ENCODE data around the gene PARP4. TPM values are rescaled to one million over a fixed set of nuclear protein-coding genes. Genes with fewer than 3 reads are reported as not detected.

PARP4 gene
- total RNA-seq, 1 experiment from 2014 or later, result 25.9 TPM

DNA sequence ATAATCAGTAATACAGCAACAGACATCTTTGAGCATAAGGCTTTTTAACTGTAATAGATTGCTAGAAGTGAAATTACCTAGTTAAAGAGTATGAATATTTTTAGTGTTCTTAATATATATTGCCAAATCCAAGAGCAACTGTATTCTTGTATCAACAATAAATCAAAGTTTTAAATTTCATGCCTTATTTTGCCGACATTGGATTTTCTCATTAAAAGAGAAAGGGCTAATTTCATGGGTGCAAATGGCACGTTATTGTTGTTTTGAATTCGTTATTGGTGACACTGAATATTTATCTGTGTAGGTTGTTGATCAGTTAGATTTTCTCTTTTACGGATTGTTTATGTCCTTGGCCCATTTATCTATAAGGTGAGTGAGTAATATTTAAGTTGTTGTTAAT lies 106.1 kb downstream of the PARP4 start:
- H3K9ac ChIP-seq (ENCODE audit: extremely low read depth, insufficient read length, low read length), result no peak overlapping the region
- H3K23ac ChIP-seq (ENCODE audit: insufficient read length, low read depth, low read length), result no peak overlapping the region
- no peak overlapping the region for H3K4me3 Mint-ChIP-seq
- H3K27ac Mint-ChIP-seq, result no peak overlapping the region
- H3K4me1 Mint-ChIP-seq, result no peaks in the 10 kb centered on the region
- H3K4ac ChIP-seq (ENCODE audit: low read depth, low read length), result no peak overlapping the region
- no peaks in the 10 kb centered on the region for H3K23me2 ChIP-seq (ENCODE audit: insufficient read length, low read depth, low read length, poor library complexity, severe bottlenecking)
- H2BK12ac ChIP-seq (ENCODE audit: insufficient read length, low read depth, low read length), result no peak overlapping the region
- no peaks in the 10 kb centered on the region for H4K20me1 ChIP-seq (ENCODE audit: control insufficient read depth, insufficient read depth, insufficient read length)
- no peaks in the 10 kb centered on the region; a peak in 1 of 5 replicates for H3K9me3 Mint-ChIP-seq
- no peak overlapping the region for H4K5ac ChIP-seq (ENCODE audit: insufficient read length, low read depth, low read length)
- H2BK15ac ChIP-seq (ENCODE audit: low read depth, low read length), result no peak overlapping the region
- no peak overlapping the region for H2AFZ ChIP-seq (ENCODE audit: low read length)
- no peak overlapping the region for H3K56ac ChIP-seq (ENCODE audit: insufficient read length, low read depth, low read length)
- H3K27me3 ChIP-seq (ENCODE audit: insufficient read depth, low read length), result no peaks in the 10 kb centered on the region
- H3K18ac ChIP-seq (ENCODE audit: insufficient read length, low read depth, low read length), result no peak overlapping the region
- H2BK5ac ChIP-seq (ENCODE audit: insufficient read length, low read length), result no peak overlapping the region
- no CpG with 5 or more reads among the region's 4 CpGs for WGBS (ENCODE audit: extremely low coverage, insufficient read length, low lambda C conversion rate)
- H3T11ph ChIP-seq (ENCODE audit: low read length), result no peak overlapping the region
- H3K36me3 Mint-ChIP-seq (ENCODE audit: insufficient read depth in 1 of 3, low read depth in 3 of 3), result no peaks in the 10 kb centered on the region
- H2BK20ac ChIP-seq (ENCODE audit: low read depth, low read length, poor library complexity, severe bottlenecking), result no peak overlapping the region
- H3K14ac ChIP-seq (ENCODE audit: insufficient read depth, low read length), result no peak overlapping the region
- no peak overlapping the region for H3K4me2 ChIP-seq (ENCODE audit: insufficient read depth, insufficient read length, low read length)
- no peaks in the 10 kb centered on the region for H3K9me3 ChIP-seq (ENCODE audit: control insufficient read depth, low read depth, low read length)
- H2AK5ac ChIP-seq (ENCODE audit: insufficient read length, low read length), result no peak overlapping the region
- TF ChIP-seq, protein P1, sequence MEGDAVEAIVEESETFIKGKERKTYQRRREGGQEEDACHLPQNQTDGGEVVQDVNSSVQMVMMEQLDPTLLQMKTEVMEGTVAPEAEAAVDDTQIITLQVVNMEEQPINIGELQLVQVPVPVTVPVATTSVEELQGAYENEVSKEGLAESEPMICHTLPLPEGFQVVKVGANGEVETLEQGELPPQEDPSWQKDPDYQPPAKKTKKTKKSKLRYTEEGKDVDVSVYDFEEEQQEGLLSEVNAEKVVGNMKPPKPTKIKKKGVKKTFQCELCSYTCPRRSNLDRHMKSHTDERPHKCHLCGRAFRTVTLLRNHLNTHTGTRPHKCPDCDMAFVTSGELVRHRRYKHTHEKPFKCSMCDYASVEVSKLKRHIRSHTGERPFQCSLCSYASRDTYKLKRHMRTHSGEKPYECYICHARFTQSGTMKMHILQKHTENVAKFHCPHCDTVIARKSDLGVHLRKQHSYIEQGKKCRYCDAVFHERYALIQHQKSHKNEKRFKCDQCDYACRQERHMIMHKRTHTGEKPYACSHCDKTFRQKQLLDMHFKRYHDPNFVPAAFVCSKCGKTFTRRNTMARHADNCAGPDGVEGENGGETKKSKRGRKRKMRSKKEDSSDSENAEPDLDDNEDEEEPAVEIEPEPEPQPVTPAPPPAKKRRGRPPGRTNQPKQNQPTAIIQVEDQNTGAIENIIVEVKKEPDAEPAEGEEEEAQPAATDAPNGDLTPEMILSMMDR (conservative IDR thresholded peaks at IDR 0.05), result no peak
- H4K91ac ChIP-seq (ENCODE audit: insufficient read length, low read depth, low read length), result no peak overlapping the region
- H3K27ac ChIP-seq (ENCODE audit: insufficient read length, low read depth, low read length), result no peak overlapping the region
- H2BK120ac ChIP-seq (ENCODE audit: low read depth, low read length, poor library complexity, severe bottlenecking), result no peak overlapping the region
- H3K4me1 ChIP-seq (ENCODE audit: insufficient read depth, low read length), result no peaks in the 10 kb centered on the region
- H3K79me2 ChIP-seq (ENCODE audit: insufficient read depth, low read length), result no peaks in the 10 kb centered on the region
- no peak for DNase-seq
- H3K79me1 ChIP-seq (ENCODE audit: insufficient read depth, low read depth, low read length, poor library complexity, severe bottlenecking), result no peaks in the 10 kb centered on the region
- H3K27me3 Mint-ChIP-seq (ENCODE audit: low read depth), result peaks cover 2% of the 10 kb centered on the region; the same call in 1 of the 2 replicates
- no peak overlapping the region for H4K8ac ChIP-seq (replicated peaks; ENCODE audit: insufficient read length, low read depth, low read length)

All from H9 (cell line).